ENCODE results near the gene ARL16.

The ARL16 gene

DNA sequence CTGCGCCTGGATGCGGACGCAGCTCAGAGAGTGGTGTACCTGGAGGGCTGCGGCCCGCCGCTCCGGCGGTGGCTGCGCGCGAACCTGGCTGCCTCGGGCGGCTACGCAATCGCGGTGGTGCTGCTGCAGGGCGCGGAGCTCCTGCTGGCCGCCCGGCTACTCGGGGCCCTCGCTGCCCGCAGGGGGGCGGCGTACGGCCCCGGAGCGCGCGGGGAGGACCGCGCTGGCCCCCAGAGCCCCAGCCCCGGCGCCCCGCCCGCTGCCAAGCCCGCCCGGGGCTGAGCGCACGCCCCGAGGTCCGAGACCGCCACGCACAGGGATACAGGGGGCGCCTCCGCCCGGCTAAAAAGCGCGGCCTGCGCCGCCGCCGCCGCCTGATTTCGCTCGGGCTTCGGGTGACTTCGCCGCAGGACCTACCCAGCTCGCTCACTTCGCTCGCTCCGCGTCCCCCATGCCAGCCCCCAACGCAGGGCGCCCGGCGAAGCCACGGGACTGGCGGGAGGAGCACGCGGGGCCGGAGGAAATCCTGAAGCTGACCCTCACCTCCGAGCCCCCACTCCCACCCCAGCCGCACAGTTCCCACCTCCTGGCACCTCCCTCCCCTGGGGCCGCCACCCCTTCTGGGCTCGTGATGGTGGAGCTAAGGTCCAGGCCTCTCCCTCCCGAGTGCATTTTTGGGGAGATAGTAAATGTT is 35.4 kb downstream of the ARL16 start:
- TF ChIP-seq, protein P1, sequence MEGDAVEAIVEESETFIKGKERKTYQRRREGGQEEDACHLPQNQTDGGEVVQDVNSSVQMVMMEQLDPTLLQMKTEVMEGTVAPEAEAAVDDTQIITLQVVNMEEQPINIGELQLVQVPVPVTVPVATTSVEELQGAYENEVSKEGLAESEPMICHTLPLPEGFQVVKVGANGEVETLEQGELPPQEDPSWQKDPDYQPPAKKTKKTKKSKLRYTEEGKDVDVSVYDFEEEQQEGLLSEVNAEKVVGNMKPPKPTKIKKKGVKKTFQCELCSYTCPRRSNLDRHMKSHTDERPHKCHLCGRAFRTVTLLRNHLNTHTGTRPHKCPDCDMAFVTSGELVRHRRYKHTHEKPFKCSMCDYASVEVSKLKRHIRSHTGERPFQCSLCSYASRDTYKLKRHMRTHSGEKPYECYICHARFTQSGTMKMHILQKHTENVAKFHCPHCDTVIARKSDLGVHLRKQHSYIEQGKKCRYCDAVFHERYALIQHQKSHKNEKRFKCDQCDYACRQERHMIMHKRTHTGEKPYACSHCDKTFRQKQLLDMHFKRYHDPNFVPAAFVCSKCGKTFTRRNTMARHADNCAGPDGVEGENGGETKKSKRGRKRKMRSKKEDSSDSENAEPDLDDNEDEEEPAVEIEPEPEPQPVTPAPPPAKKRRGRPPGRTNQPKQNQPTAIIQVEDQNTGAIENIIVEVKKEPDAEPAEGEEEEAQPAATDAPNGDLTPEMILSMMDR (IDR thresholded peaks at IDR 0.05; ENCODE audit: borderline replicate concordance, insufficient read depth, low read depth, low read length): no peak
- no peak overlapping the region for H3K4me3 ChIP-seq (ENCODE audit: low read depth, low read length)

DNA sequence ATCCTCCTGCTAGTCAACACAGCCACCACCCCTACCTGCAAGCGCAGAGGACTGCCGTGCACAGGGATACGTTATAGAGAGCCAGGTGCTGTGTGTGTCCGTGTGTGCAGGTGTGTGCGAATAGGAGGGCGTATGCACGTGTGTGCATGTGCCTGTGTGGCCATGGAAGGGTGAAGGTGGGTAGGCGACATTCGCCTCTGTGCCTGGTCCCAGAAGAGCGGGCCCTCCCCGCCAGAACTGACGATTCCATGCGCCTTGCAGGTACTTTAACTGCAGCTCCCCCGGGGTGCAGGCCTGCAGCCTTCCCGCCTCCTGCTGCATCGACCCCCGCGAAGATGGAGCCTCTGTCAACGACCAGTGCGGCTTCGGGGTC is 36.0 kb downstream of the ARL16 start:
- no peak overlapping the region for H3K4me3 ChIP-seq (ENCODE audit: low read depth, low read length)
- TF ChIP-seq, protein P1 (IDR thresholded peaks at IDR 0.05; ENCODE audit: borderline replicate concordance, insufficient read depth, low read depth, low read length): no peak

DNA sequence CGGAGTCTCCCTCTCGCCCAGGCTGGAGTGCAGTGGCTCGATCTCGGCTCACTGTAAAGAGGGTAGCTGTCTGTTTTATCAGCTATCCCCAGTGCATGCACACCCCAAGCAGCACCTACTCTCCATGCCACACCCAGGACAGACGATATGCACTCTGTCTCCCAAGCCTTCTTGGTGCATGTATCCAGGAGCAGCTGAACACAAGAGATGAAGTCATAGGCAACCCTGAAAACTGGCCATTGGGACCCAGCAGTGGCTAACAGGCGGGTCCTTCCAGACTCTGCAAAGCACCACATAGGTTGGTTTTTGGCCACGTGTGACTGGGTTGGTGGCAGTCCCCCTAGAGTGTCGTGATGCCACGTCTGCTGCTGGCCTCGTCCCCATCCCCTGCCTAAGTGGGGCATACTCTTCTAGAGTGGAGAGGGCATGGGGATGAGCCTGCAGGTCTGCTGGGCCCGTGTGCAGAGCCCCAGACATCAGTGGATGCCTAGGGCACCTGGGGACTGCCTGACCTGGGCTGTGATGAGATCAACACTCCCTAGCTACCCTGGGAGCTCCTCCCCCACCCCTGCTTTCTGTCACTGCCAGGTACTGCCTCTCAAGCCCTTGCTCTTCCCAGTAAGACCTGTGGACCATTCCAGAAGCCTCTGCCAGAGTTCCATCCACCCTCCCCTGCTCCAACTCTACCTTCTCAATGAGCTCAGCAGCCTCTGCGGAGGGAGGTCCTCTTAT is 36.6 kb downstream of the ARL16 start:
- H3K4me3 ChIP-seq (ENCODE audit: low read depth, low read length): no peak overlapping the region
- TF ChIP-seq, protein P1 (IDR thresholded peaks at IDR 0.05; ENCODE audit: borderline replicate concordance, insufficient read depth, low read depth, low read length): no peak

DNA sequence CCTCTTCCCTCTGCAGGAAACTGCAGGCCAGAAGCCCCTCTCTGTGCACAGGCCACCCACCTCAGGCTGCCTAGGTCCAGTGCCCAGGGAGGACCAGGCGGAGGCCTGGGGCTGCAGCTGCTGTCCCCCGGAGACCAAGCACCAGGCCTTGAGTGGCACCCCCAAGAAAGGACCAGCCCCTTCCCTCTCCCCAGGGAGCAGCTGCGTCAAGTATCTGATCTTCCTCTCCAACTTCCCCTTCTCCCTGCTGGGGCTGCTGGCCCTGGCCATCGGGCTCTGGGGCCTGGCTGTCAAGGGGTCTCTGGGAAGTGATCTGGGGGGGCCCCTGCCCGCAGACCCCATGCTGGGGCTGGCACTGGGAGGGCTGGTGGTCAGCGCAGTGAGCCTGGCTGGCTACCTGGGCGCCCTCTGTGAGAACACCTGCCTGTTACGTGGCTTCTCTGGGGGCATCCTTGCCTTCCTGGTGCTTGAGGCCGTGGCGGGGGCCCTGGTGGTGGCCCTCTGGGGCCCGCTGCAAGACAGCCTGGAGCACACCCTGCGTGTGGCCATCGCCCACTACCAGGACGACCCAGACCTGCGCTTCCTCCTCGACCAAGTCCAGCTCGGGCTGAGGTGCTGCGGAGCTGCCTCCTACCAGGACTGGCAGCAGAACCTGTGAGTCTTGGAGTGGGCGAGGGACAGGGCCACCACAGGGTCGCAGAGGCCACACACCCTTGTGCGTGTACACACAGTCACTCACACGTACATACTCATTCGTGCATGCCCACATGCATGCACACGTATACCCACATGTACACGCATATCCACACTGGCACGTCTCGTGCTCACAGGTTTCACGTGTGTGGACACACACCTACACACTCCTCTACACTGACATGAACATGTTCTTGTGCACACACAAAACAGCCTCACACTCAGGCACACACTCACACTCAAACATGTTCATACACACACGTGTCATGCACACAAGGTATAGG is 38.3 kb downstream of the ARL16 start:
- H3K4me3 ChIP-seq (ENCODE audit: low read depth, low read length): no peak overlapping the region
- TF ChIP-seq, protein P1 (IDR thresholded peaks at IDR 0.05; ENCODE audit: borderline replicate concordance, insufficient read depth, low read depth, low read length): no peak

DNA sequence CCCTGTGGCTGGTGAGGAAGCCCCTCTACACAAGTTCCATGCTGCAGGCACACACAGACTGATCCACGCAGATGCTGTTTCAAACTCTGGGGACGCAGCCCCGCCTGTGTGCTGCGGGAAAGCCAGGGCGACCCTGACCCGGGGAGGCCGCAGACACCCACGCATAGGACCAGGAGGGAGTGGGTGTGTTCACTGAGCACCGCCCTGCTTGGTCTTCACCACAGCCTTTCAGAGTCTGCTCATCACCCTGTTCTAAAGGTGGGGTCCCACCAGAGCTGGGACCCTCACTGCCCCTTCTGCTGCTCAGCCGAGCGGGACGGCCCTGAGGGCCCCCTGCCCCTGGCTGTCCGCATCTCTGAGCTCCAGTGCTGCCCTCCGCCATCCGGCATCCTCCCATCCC is 39.1 kb downstream of the ARL16 start:
- no peak overlapping the region for H3K4me3 ChIP-seq (ENCODE audit: low read depth, low read length)
- TF ChIP-seq, protein P1 (IDR thresholded peaks at IDR 0.05; ENCODE audit: borderline replicate concordance, insufficient read depth, low read depth, low read length): no peak

DNA sequence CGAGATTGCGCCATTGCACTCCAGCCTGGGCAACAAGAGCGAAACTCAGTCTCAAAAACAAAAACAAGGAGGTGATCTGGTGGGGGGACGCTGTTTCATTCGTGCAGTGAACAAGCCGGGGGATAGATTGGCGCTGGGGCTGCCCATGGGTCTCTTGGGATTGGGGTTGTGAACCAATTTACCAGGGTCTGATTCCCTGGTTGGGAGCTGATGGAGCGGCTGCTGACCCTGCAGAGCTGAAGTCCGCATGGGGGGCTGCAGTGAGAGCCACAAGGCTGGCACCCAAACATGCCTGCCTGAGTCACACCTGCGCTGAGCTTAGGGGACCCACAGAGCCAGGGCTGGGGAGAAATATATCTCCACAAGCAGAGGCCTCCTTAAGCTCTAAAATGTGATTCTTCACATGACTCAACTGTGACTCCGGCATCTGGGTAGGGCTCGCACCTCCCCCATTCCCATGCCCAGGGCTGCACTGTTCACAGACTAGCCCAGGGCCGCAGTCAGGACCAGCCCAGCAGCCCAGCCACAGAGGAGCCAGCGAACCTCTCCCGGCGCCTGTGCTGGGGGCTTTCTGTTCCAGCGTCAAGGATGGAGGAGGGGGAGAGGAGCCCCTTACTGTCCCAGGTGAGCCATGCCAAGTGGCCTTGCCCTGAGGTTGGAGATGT is 41.6 kb downstream of the ARL16 start:
- H3K4me3 ChIP-seq (ENCODE audit: low read depth, low read length): no peak overlapping the region
- TF ChIP-seq, protein P1 (IDR thresholded peaks at IDR 0.05; ENCODE audit: borderline replicate concordance, insufficient read depth, low read depth, low read length): no peak
